HepG2 (cell line): Measurements from ENCODE around the gene MYO5B. TPM values are rescaled to one million over a fixed set of nuclear protein-coding genes. Genes with fewer than 3 reads are reported as not detected.

Experiments used
- ATAC-seq: fragments of 200-7000 bp; cut with Tn5 transposase; 3 replicates; pipeline ENCODE4 v1.9.1; 2020; ENCODE audit warnings: mild to moderate bottlenecking, moderate library complexity
- BruUV-seq: library from RNA; stranded (reverse); fragments of 400-500 nt; replicated peaks from 2 replicates; lab custom pipeline; 2021; lab: Mats Ljungman, UMichigan
- CTCF ChIA-PET: fragments of 300-600 bp; formaldehyde crosslinking; extraction: SDS; loops from one replicate; lab custom pipeline; 2021; ENCODE audit warnings: low total read pairs, inconsistent platforms, low intra/inter-chr PET ratio; lab: Yijun Ruan, JAX
- POLR2A ChIA-PET: fragments of 350-600 bp; sonication (Branson Sonifier 250); formaldehyde crosslinking; loops from one replicate; lab custom pipeline; 2020; ENCODE audit warnings: antibody characterized with exemption, inconsistent platforms; lab: Yijun Ruan, JAX
- DNase-seq: peaks from one replicate; pipeline ENCODE4 v3.0.0-alpha.2; 2015; ENCODE audit warnings: low spot score
- FAIRE-seq: peaks from 3 replicates; lab custom pipeline; 2011; peaks lifted over from hg19 to GRCh38; lab: Jason Lieb, UNC
- H2AFZ ChIP-seq: one replicate; pipeline ENCODE4 v1.6.1; 2011; ENCODE audit warnings: low read length, inconsistent platforms
- H3K27ac ChIP-seq: fragments of 300-600 bp; 3 replicates; pipeline ENCODE4 v1.8.0; 2011; ENCODE audit warnings: mixed run types, mild to moderate bottlenecking, mixed read lengths, low read length, inconsistent platforms; ENCODE audit not compliant: insufficient read depth; ENCODE audit errors: extremely low read length
- H3K27me3 ChIP-seq, 2 experiments: fragments of 200-600 bp in 1 of 2; 2 replicates in 1 of 2; 3 replicates in 1 of 2; pipeline versions ENCODE4 v1.6.0 to v1.8.0; 2011; ENCODE audit warnings: low read length in 2 of 2, mild to moderate bottlenecking in 2 of 2, moderate library complexity in 2 of 2, inconsistent platforms in 1 of 2; ENCODE audit not compliant: insufficient read depth in 2 of 2, control insufficient read depth in 1 of 2
- H3K36me3 ChIP-seq, 2 experiments: fragments of 200-600 bp in 1 of 2; replicated peaks in 1 of 2; 2 replicates in 1 of 2; 3 replicates in 1 of 2; pipeline versions ENCODE4 v1.5.1 to v1.8.0; 2011; ENCODE audit warnings: low read length in 2 of 2, inconsistent platforms in 1 of 2; ENCODE audit not compliant: insufficient read depth in 2 of 2, control insufficient read depth in 1 of 2
- H3K4me1 ChIP-seq: 2 replicates; pipeline ENCODE4 v1.5.1; 2012; ENCODE audit warnings: low read length, inconsistent platforms; ENCODE audit not compliant: insufficient read depth
- H3K4me2 ChIP-seq: 2 replicates; pipeline ENCODE4 v1.6.0; 2011; ENCODE audit warnings: low read depth, low read length, inconsistent platforms
- H3K4me3 ChIP-seq, 3 experiments: fragments of 200-600 bp in 1 of 3; sonication (generic), shearing (Covaris generic) in 1 of 3; replicated peaks in 1 of 3; 2 replicates each; pipeline ENCODE4 v1.5.1; 2011 to 2016; ENCODE audit warnings: low read length in 3 of 3, inconsistent platforms in 2 of 3, low read depth in 2 of 3, mild to moderate bottlenecking in 2 of 3, control low read depth in 1 of 3, mixed read lengths in 1 of 3; ENCODE audit not compliant: insufficient read depth in 1 of 3
- H3K79me2 ChIP-seq: one replicate; pipeline ENCODE4 v1.6.1; 2011; ENCODE audit warnings: low read length, inconsistent platforms; ENCODE audit not compliant: insufficient read depth
- H3K9ac ChIP-seq: 2 replicates; pipeline ENCODE4 v1.6.0; 2011; ENCODE audit warnings: mild to moderate bottlenecking, low read depth, low read length, inconsistent platforms; ENCODE audit not compliant: insufficient read depth
- H3K9me3 ChIP-seq: 2 replicates; pipeline ENCODE4 v1.5.1; 2012; ENCODE audit warnings: mild to moderate bottlenecking, low read length
- H4K20me1 ChIP-seq: 2 replicates; pipeline ENCODE4 v1.6.0; 2011; ENCODE audit warnings: inconsistent platforms, mild to moderate bottlenecking, low read length, moderate library complexity; ENCODE audit not compliant: insufficient read depth
- ATF7-NPFF ChIP-seq: sonication (generic); formaldehyde crosslinking; IDR thresholded peaks from 2 replicates; pipeline ENCODE4 v1.8.1; 2023; ENCODE audit warnings: mild to moderate bottlenecking, low read depth, missing genetic modification reagents, moderate library complexity
- ATRX ChIP-seq: sonication (generic); formaldehyde crosslinking; IDR thresholded peaks from 2 replicates; pipeline ENCODE4 v1.4.0; 2020; ENCODE audit warnings: missing genetic modification reagents, borderline replicate concordance
- DMAP1 ChIP-seq: IDR thresholded peaks from 2 replicates; pipeline ENCODE4 v1.6.1; 2016
- FIP1L1 ChIP-seq: fragments of 200-400 bp; formaldehyde crosslinking; IDR thresholded peaks from 2 replicates; pipeline ENCODE4 v1.6.1; 2018; ENCODE audit warnings: low read depth, mild to moderate bottlenecking, low read length, moderate library complexity, borderline replicate concordance; ENCODE audit not compliant: insufficient read depth
- SMYD3 ChIP-seq: sonication (generic); formaldehyde crosslinking; IDR thresholded peaks from 2 replicates; pipeline ENCODE4 v1.8.1; 2023; ENCODE audit warnings: mild to moderate bottlenecking, missing genetic modification reagents
- SRSF1 ChIP-seq: fragments of 200-400 bp; formaldehyde crosslinking; optimal IDR thresholded peaks from 2 replicates; pipeline ENCODE3; 2017; ENCODE audit warnings: mild to moderate bottlenecking, low read depth, low read length, moderate library complexity
- ZNF20 ChIP-seq: sonication (generic); formaldehyde crosslinking; IDR thresholded peaks from 2 replicates; pipeline ENCODE4 v1.4.0; 2020; ENCODE audit warnings: mild to moderate bottlenecking, moderate library complexity, missing genetic modification reagents
- ZNF362 ChIP-seq: sonication (generic); formaldehyde crosslinking; IDR thresholded peaks from 2 replicates; pipeline ENCODE4 v1.4.0; 2020; ENCODE audit warnings: missing genetic modification reagents, mild to moderate bottlenecking, borderline replicate concordance
- ZNF44 ChIP-seq: sonication (generic); formaldehyde crosslinking; IDR thresholded peaks from 2 replicates; pipeline ENCODE4 v1.5.1; 2020; ENCODE audit warnings: mild to moderate bottlenecking, missing genetic modification reagents
- ZNF841 ChIP-seq: sonication (generic); formaldehyde crosslinking; IDR thresholded peaks from 2 replicates; pipeline ENCODE4 v1.8.1; 2023; ENCODE audit warnings: missing genetic modification reagents, borderline replicate concordance
- WGBS: methylation state at CpG from one replicate; pipeline ENCODE4 v1.1.6; 2017; ENCODE audit warnings: low lambda C conversion rate; 5-methylcytosine and 5-hydroxymethylcytosine counted together
- in situ Hi-C: cut with HindIII; loops from 2 replicates; pipeline ENCODE4 v1.10.0; 2017; ENCODE audit warnings: low pct_unique_long_range_greater_than_20kb; ENCODE audit not compliant: extremely low pct_ligation_motif_present
- intact Hi-C: fragments of 100-400 bp; cut with micrococcal nuclease; formaldehyde crosslinking; loops from one replicate; pipeline ENCODE4 v1.10.0; 2022; ENCODE audit not compliant: unreplicated experiment
- polyA plus RNA-seq, 8 experiments: library from polyadenylated mRNA; depleted of rRNA in 3 of 8; stranded (reverse) in 7 of 8; unstranded in 1 of 8; fragments of >200 nt; fragmentation: Illumina TruSeq in 4 of 8; extraction: Trizol in 4 of 8; gene quantifications; 2 replicates each; pipeline versions ENCODE4 v1.2.1 to v1.2.3, GENCODE V29; 2011 to 2016; ENCODE audit warnings: low read depth in 4 of 8, missing spikeins in 1 of 8, mixed read lengths in 1 of 8; ENCODE audit not compliant: insufficient read depth in 1 of 8
- total RNA-seq, 5 experiments: library from RNA; depleted of rRNA; stranded (reverse); fragments of >200 nt; fragmentation: Illumina TruSeq; extraction: Trizol; gene quantifications; 2 replicates each; pipeline ENCODE4 v1.2.3, GENCODE V29; 2016; ENCODE audit warnings: low read depth in 1 of 5
- TF ChIP-seq, protein P1 (sequence below): sonication (generic); formaldehyde crosslinking; IDR thresholded peaks from 2 replicates; pipeline ENCODE4 v1.5.0; 2020; ENCODE audit warnings: mild to moderate bottlenecking, missing genetic modification reagents
- TF ChIP-seq, protein P2 (sequence below): IDR thresholded peaks from 2 replicates; pipeline ENCODE4 v1.6.1; 2018; ENCODE audit warnings: missing genetic modification reagents, mild to moderate bottlenecking, missing compliant biosample characterization

MYO5B gene
- total and polyA plus RNA-seq, 2 of the 13 experiments (the other 11 are each of a cell fraction or from before 2014, with no cell fraction given): 13.1 to 24.0 TPM

GRCh38 chr18:50113726-50114125 is 81.2 kb downstream of the MYO5B start (continued):
- no peak for TF ChIP-seq SRSF1
- no peak for TF ChIP-seq ZNF841 (CRISPR knock-in tag)
- TF ChIP-seq SMYD3 (CRISPR knock-in tag): no peak
- no peak for TF ChIP-seq FIP1L1
- no peak for TF ChIP-seq ZNF44

GRCh38 chr18:50111398-50111797 is 83.5 kb downstream of the MYO5B start:
- H3K9me3 ChIP-seq: no peaks in the 10 kb centered on the region
- ChIA-PET POLR2A (no interaction called here), CTCF (no interaction called here)
- FAIRE-seq (peak; percentile 4), ATAC-seq (no peak), DNase-seq (no peak)
- H3K4me1 ChIP-seq: peaks cover 24% of the 10 kb centered on the region
- no peak overlapping the region for H3K4me3 ChIP-seq
- no peak overlapping the region for H3K9ac ChIP-seq
- BruUV-seq: no TSS peak
- no peak overlapping the region for H3K27ac ChIP-seq
- H2AFZ ChIP-seq: no peak overlapping the region
- 73% methylated on average over 1 of the region's 1 CpG for WGBS
- H3K27me3 ChIP-seq: no peaks in the 10 kb centered on the region
- no peaks in the 10 kb centered on the region for H3K36me3 ChIP-seq
- TF ChIP-seq ZNF20 (no peak), ZNF362 (CRISPR knock-in tag) (no peak), ATRX (CRISPR knock-in tag) (no peak), DMAP1 (no peak), ATF7-NPFF (CRISPR knock-in tag) (no peak)
- TF ChIP-seq, protein P1, sequence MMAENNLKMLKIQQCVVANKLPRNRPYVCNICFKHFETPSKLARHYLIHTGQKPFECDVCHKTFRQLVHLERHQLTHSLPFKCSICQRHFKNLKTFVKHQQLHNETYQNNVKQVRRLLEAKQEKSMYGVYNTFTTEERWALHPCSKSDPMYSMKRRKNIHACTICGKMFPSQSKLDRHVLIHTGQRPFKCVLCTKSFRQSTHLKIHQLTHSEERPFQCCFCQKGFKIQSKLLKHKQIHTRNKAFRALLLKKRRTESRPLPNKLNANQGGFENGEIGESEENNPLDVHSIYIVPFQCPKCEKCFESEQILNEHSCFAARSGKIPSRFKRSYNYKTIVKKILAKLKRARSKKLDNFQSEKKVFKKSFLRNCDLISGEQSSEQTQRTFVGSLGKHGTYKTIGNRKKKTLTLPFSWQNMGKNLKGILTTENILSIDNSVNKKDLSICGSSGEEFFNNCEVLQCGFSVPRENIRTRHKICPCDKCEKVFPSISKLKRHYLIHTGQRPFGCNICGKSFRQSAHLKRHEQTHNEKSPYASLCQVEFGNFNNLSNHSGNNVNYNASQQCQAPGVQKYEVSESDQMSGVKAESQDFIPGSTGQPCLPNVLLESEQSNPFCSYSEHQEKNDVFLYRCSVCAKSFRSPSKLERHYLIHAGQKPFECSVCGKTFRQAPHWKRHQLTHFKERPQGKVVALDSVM: no peak
- TF ChIP-seq, protein P2, sequence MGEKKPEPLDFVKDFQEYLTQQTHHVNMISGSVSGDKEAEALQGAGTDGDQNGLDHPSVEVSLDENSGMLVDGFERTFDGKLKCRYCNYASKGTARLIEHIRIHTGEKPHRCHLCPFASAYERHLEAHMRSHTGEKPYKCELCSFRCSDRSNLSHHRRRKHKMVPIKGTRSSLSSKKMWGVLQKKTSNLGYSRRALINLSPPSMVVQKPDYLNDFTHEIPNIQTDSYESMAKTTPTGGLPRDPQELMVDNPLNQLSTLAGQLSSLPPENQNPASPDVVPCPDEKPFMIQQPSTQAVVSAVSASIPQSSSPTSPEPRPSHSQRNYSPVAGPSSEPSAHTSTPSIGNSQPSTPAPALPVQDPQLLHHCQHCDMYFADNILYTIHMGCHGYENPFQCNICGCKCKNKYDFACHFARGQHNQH (CRISPR knock-in tag): no peak
- H3K4me2 ChIP-seq: no peak overlapping the region
- no peaks in the 10 kb centered on the region for H3K79me2 ChIP-seq
- H4K20me1 ChIP-seq: no peaks in the 10 kb centered on the region
- intact Hi-C loops: no loop called here
- in situ Hi-C loops: no loop called here
